ENCODE data around the gene PIGV. TPM values are rescaled to one million over a fixed set of nuclear protein-coding genes. Genes with fewer than 3 reads are reported as not detected.

The PIGV gene
- total RNA-seq = 10 to 100 TPM; 17.7 to 18.2 TPM
- polyA plus RNA-seq = 10 to 100 TPM in 1 of 2 donors, 1 to 10 TPM in 1; 7.9 to 13.2 TPM

- Mint-ChIP-seq H3K27ac (peak within 1 kb of the TSS; percentile 99 to 100 (median 100)), H3K4me3 (peak within 1 kb of the TSS; percentile 98 to 100 (median 99)), H3K27me3 (no peaks in the 10 kb centered on the region), H3K36me3 (peaks cover 3 to 29% of the 10 kb centered on the region in 2 donors), H3K4me1 (peaks cover 58 to 83% (median 72%) of the 10 kb centered on the region in 4 donors), H3K9me3 (peaks cover 0 to 3% (median 0%) of the 10 kb centered on the region in 8 donors)
- Histone ChIP-seq H3K27ac (ENCODE audit: low read depth, low read length) (peak within 1 kb of the TSS; percentile 90), H3K4me3 (ENCODE audit: low read length in 2 of 2) (peak within 1 kb of the TSS; percentile 87 to 88), H3K4me1 (ENCODE audit: insufficient read depth, low read length) (peaks cover 79% of the 10 kb centered on the region), H3K27me3 (ENCODE audit: insufficient read depth, low read length) (no peaks in the 10 kb centered on the region), H3K9me3 (ENCODE audit: control insufficient read depth in 1 of 2, low read length in 2 of 2) (no peaks in the 10 kb centered on the region), H3K36me3 (ENCODE audit: insufficient read depth, low read length) (no peaks in the 10 kb centered on the region)
- intact Hi-C loops (cut with micrococcal nuclease) = loop anchor here (1.0 to 2.0 kb wide), 6 partner anchors 15 to 96 kb away; no protein-coding TSS in a partner anchor
- ChIA-PET CTCF (ENCODE audit: partially characterized antibody) (interaction anchor here (0.8 to 6.1 kb wide), 33 partner anchors 9 to 287 kb away, joined by 3 to 352 read pairs (median 9); partner anchors contain the start of gene ARID1A), POLR2A (ENCODE audit: partially characterized antibody) (interaction anchor here (0.6 to 13.8 kb wide), 40 partner anchors 9 to 504 kb away, joined by 3 to 595 read pairs (median 6); partner anchors contain the start of genes ARID1A, DHDDS, HMGN2 and NUDC)
- DNase-seq = peak; percentile 87 to 92 (median 89)
These were observed at the start of gene PIGV for GRCh38 chr1:26787706-26788514. Gene PIGV, plus strand, starts transcription at chr1:26787950. Its CDS starts 2,866 bp downstream, at chr1:26790816.

DNA sequence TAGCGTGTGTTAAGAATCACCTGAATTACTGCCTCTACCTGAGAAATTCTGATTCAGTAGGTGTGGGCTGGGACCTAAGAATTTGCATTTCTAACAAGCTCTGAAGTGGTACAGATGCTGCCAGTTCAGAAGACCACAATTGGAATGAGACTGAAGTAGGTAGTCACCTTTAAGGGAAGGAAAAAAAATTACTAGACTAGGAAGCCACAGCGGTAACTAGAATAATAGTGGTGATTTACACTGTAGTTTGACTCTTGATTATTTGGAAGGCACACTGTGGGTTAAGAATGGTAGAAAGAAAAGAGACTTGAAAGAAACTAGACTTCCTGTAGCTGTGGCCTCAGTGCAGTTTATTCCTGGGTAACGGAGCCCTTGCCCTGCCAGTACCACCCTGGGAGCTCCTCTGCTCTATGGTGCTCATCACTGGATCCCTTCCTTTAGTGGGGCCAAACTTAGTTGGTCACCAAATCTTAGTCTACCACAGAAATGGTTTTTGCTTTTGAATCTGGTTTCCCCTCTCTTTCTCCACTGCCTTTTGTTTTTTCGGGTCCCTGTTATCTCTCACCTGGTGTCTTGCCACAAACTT is 48.3 kb upstream of the PIGV start:
- H3K9me3 Mint-ChIP-seq = no peaks in the 10 kb centered on the region
- H3K9me3 ChIP-seq (ENCODE audit: control insufficient read depth in 1 of 2, low read length in 2 of 2) = no peaks in the 10 kb centered on the region
- H3K27ac Mint-ChIP-seq = peak overlapping the region; percentile 19 to 92 (median 88)
- POLR2A ChIA-PET (ENCODE audit: partially characterized antibody) = interaction anchor here (0.9 to 11.2 kb wide), 6 partner anchors 10 to 48 kb away, joined by 3 to 307 read pairs (median 8); partner anchors contain the start of genes ARID1A and PIGV
- H3K4me3 ChIP-seq (ENCODE audit: low read length in 2 of 2) = no peak overlapping the region
- peak overlapping the region; percentile 59 to 80 (median 74) for H3K4me3 Mint-ChIP-seq
- peak in 4 of 5 donors; percentile 21 to 35 (median 26) for DNase-seq
- CTCF ChIA-PET (ENCODE audit: partially characterized antibody) = interaction anchor here (0.7 to 5.2 kb wide), 11 partner anchors 13 to 62 kb away, joined by 3 to 35 read pairs (median 4); partner anchors contain the start of gene PIGV
- peak overlapping the region; percentile 33 for H3K27ac ChIP-seq (ENCODE audit: low read depth, low read length)
- peaks cover 22 to 56% of the 10 kb centered on the region in 2 donors for H3K36me3 Mint-ChIP-seq
- intact Hi-C loops (cut with micrococcal nuclease) = loop anchor here (1.0 to 2.0 kb wide), 2 partner anchors 17 to 41 kb away; no protein-coding TSS in a partner anchor
- no peaks in the 10 kb centered on the region for H3K27me3 ChIP-seq (ENCODE audit: insufficient read depth, low read length)
- H3K4me1 ChIP-seq (ENCODE audit: insufficient read depth, low read length) = peaks cover 71% of the 10 kb centered on the region
- H3K36me3 ChIP-seq (ENCODE audit: insufficient read depth, low read length) = peaks cover 28% of the 10 kb centered on the region
- peaks cover 48 to 64% (median 58%) of the 10 kb centered on the region in 4 donors for H3K4me1 Mint-ChIP-seq
- H3K27me3 Mint-ChIP-seq = no peaks in the 10 kb centered on the region

- peak overlapping the region; percentile 19 to 92 (median 88) for H3K27ac Mint-ChIP-seq
- DNase-seq = no peak
- peak overlapping the region in 5 of 8 donors; percentile 0 to 75 (median 30) for H3K4me3 Mint-ChIP-seq
- H3K27me3 Mint-ChIP-seq = no peaks in the 10 kb centered on the region
- CTCF ChIA-PET (ENCODE audit: partially characterized antibody) = interaction anchor here (1.0 to 5.2 kb wide), 8 partner anchors 14 to 63 kb away, joined by 3 to 35 read pairs (median 8); partner anchors contain the start of gene PIGV
- no peaks in the 10 kb centered on the region for H3K27me3 ChIP-seq (ENCODE audit: insufficient read depth, low read length)
- H3K4me1 Mint-ChIP-seq = peaks cover 53 to 67% (median 61%) of the 10 kb centered on the region in 4 donors
- no peak overlapping the region for H3K4me3 ChIP-seq (ENCODE audit: low read length in 2 of 2)
- intact Hi-C loops (cut with micrococcal nuclease) = no loop called here
- H3K9me3 Mint-ChIP-seq = no peaks in the 10 kb centered on the region
- POLR2A ChIA-PET (ENCODE audit: partially characterized antibody) = interaction anchor here (0.9 to 11.2 kb wide), 5 partner anchors 12 to 48 kb away, joined by 3 to 307 read pairs (median 13); partner anchors contain the start of genes ARID1A and PIGV
- no peaks in the 10 kb centered on the region for H3K9me3 ChIP-seq (ENCODE audit: control insufficient read depth in 1 of 2, low read length in 2 of 2)
- H3K27ac ChIP-seq (ENCODE audit: low read depth, low read length) = peak overlapping the region; percentile 33
- H3K36me3 ChIP-seq (ENCODE audit: insufficient read depth, low read length) = peaks cover 24% of the 10 kb centered on the region
- H3K4me1 ChIP-seq (ENCODE audit: insufficient read depth, low read length) = peaks cover 74% of the 10 kb centered on the region
- peaks cover 22 to 56% of the 10 kb centered on the region in 2 donors for H3K36me3 Mint-ChIP-seq
These were observed 47.6 kb upstream of the PIGV start for GRCh38 chr1:26740023-26740634.

GRCh38 chr1:26740952-26741351 is 46.8 kb upstream of the PIGV start:
- H3K27ac Mint-ChIP-seq = peak overlapping the region; percentile 19 to 92 (median 81)
- H3K4me1 Mint-ChIP-seq = peaks cover 52 to 70% (median 63%) of the 10 kb centered on the region in 4 donors
- no peaks in the 10 kb centered on the region for H3K9me3 Mint-ChIP-seq
- peaks cover 83% of the 10 kb centered on the region for H3K4me1 ChIP-seq (ENCODE audit: insufficient read depth, low read length)
- intact Hi-C loops (cut with micrococcal nuclease) = no loop called here
- H3K4me3 ChIP-seq (ENCODE audit: low read length in 2 of 2) = no peak overlapping the region
- no peaks in the 10 kb centered on the region for H3K9me3 ChIP-seq (ENCODE audit: control insufficient read depth in 1 of 2, low read length in 2 of 2)
- CTCF ChIA-PET (ENCODE audit: partially characterized antibody) = interaction anchor here (5.2 kb wide), 1 partner anchor 49 kb away, joined by 35 read pairs; the partner anchor contains the start of gene PIGV
- DNase-seq = no peak
- H3K27me3 Mint-ChIP-seq = no peaks in the 10 kb centered on the region
- POLR2A ChIA-PET (ENCODE audit: partially characterized antibody) = interaction anchor here (11.2 kb wide), 1 partner anchor 43 kb away, joined by 307 read pairs; the partner anchor contains the start of gene ARID1A
- peaks cover 17 to 51% of the 10 kb centered on the region in 2 donors for H3K36me3 Mint-ChIP-seq
- no peak overlapping the region for H3K27ac ChIP-seq (ENCODE audit: low read depth, low read length)
- H3K4me3 Mint-ChIP-seq = no peak overlapping the region
- H3K27me3 ChIP-seq (ENCODE audit: insufficient read depth, low read length) = no peaks in the 10 kb centered on the region
- peaks cover 22% of the 10 kb centered on the region for H3K36me3 ChIP-seq (ENCODE audit: insufficient read depth, low read length)

DNA sequence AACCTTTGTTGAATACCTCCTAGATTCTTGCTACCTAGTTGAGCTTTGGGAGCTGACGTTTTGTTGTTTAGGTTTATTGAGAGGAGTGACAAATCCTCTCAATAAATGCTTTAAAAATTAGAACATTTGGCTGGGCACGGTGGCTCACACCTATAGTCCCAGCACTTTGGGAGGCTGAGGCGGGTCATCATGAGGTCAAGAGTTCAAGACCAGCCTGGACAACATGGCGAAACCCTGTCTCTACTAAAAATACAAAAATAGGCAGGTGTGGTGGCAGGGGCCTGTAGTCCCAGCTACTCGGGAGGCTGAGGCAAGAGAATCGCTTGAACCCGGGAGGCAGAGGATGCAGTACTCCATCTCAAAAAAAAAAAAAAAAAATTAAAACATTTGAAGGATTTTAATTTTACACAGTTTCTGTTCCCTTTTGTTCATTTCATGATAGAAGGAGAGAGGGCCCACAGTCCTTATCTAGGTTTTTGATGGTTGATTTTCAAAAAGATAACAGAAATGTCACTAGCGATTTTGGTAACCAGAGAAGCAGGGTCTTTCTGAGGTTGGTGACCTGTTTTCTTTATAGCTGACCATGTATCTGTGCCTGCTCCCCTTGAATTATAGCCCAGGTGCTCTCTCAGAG is 44.2 kb upstream of the PIGV start:
- no peak for DNase-seq
- Mint-ChIP-seq H3K27me3 (no peaks in the 10 kb centered on the region), H3K9me3 (no peaks in the 10 kb centered on the region), H3K27ac (peak overlapping the region; percentile 90 to 98 (median 93)), H3K4me1 (peaks cover 67 to 94% (median 80%) of the 10 kb centered on the region in 4 donors), H3K36me3 (peaks cover 29 to 57% of the 10 kb centered on the region in 2 donors), H3K4me3 (peak overlapping the region; percentile 27 to 90 (median 79))
- no peaks in the 10 kb centered on the region for H3K9me3 ChIP-seq (ENCODE audit: control insufficient read depth in 1 of 2, low read length in 2 of 2)
- intact Hi-C loops (cut with micrococcal nuclease) = loop anchor here (1.0 kb wide), 2 partner anchors 44 to 48 kb away; partner anchors contain the start of gene PIGV
- no peaks in the 10 kb centered on the region for H3K27me3 ChIP-seq (ENCODE audit: insufficient read depth, low read length)
- peaks cover 100% of the 10 kb centered on the region for H3K4me1 ChIP-seq (ENCODE audit: insufficient read depth, low read length)
- H3K4me3 ChIP-seq (ENCODE audit: low read length in 2 of 2) = peak overlapping the region in 1 of 2 donors; percentile 41
- H3K36me3 ChIP-seq (ENCODE audit: insufficient read depth, low read length) = peaks cover 19% of the 10 kb centered on the region
- H3K27ac ChIP-seq (ENCODE audit: low read depth, low read length) = peak overlapping the region; percentile 70
- CTCF ChIA-PET (ENCODE audit: partially characterized antibody) = interaction anchor here (1.1 to 5.2 kb wide), 10 partner anchors 16 to 243 kb away, joined by 3 to 35 read pairs (median 6); partner anchors contain the start of gene PIGV
- POLR2A ChIA-PET (ENCODE audit: partially characterized antibody) = interaction anchor here (0.6 to 11.2 kb wide), 18 partner anchors 11 to 272 kb away, joined by 3 to 307 read pairs (median 5); partner anchors contain the start of genes ARID1A, GPATCH3, HMGN2 and PIGV
